GM12875 (cell line): ENCODE measurements around the gene FAM181A.

Experiments
- H3K4me3 ChIP-seq: one replicate; pipeline ENCODE4 v1.5.1; 2011; ENCODE audit warnings: low read depth, low read length, control low read depth
- CTCF ChIP-seq: IDR thresholded peaks from 2 replicates; pipeline ENCODE4 v1.5.1; 2011; ENCODE audit warnings: low read depth, mild to moderate bottlenecking, control low read depth, inconsistent platforms, low read length, moderate library complexity, borderline replicate concordance; ENCODE audit not compliant: insufficient read depth

The FAM181A gene

GRCh38 chr14:93929657-93930056, 2.5 kb downstream of the FAM181A start:
- TF ChIP-seq CTCF = no peak
- H3K4me3 ChIP-seq = no peak overlapping the region

- H3K4me3 ChIP-seq = no peak overlapping the region
- TF ChIP-seq CTCF = no peak
Measured at GRCh38 chr14:93930296-93930988, 3.3 kb downstream of the FAM181A start.

GRCh38 chr14:93930989-93931307, 3.8 kb downstream of the FAM181A start:
- no peak for TF ChIP-seq CTCF
- H3K4me3 ChIP-seq = no peak overlapping the region

GRCh38 chr14:93932642-93933041, 5.5 kb downstream of the FAM181A start:
- H3K4me3 ChIP-seq = no peak overlapping the region

GRCh38 chr14:93935213-93935612, 8.1 kb downstream of the FAM181A start:
- TF ChIP-seq CTCF = no peak

More at GRCh38 chr14:93932642-93933041, 5.5 kb downstream of the FAM181A start:
- TF ChIP-seq CTCF = no peak

GRCh38 chr14:93936245-93936644, 9.1 kb downstream of the FAM181A start:
- H3K4me3 ChIP-seq = no peak overlapping the region
- peak; percentile 66 for TF ChIP-seq CTCF

More at GRCh38 chr14:93935213-93935612, 8.1 kb downstream of the FAM181A start:
- H3K4me3 ChIP-seq = no peak overlapping the region

- TF ChIP-seq CTCF = no peak
- no peak overlapping the region for H3K4me3 ChIP-seq
Measured at GRCh38 chr14:93936926-93937325, 9.8 kb downstream of the FAM181A start.
